Measurements from ENCODE around the gene MPEG1.

- TF ChIP-seq CTCF (IDR thresholded peaks at IDR 0.05; ENCODE audit: borderline replicate concordance, extremely low read depth, low read length, poor library complexity, severe bottlenecking), result no peak
- TF ChIP-seq EZH2 (IDR thresholded peaks at IDR 0.05; ENCODE audit: borderline replicate concordance, low read depth, low read length, severe bottlenecking), result no peak
Measured at GRCh38 chr11:59223611-59224010, 10.9 kb upstream of the MPEG1 start.

Measured in DND-41 (cell line).